Measurements from ENCODE around the gene LYPD8.

DNA sequence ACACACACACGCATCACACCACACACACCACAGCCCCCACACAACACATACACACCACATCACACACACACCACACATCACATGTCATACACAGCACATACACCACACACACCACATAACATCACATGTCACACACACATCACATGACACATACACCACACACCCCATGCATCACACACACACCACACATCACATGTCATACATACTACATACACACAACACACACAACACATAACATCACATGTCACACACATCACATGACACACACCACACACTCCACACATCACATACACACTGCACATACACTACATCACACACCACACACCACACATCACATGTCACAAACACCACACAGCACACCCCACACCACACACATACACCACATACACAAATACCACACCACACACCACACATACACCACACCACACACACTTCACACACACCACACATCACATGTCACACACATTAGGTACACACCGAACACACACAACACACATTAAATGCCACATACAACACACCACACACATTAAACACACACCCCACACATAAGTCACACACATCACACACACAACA, 1.8 kb downstream of the LYPD8 start:
- TF ChIP-seq, protein P1, sequence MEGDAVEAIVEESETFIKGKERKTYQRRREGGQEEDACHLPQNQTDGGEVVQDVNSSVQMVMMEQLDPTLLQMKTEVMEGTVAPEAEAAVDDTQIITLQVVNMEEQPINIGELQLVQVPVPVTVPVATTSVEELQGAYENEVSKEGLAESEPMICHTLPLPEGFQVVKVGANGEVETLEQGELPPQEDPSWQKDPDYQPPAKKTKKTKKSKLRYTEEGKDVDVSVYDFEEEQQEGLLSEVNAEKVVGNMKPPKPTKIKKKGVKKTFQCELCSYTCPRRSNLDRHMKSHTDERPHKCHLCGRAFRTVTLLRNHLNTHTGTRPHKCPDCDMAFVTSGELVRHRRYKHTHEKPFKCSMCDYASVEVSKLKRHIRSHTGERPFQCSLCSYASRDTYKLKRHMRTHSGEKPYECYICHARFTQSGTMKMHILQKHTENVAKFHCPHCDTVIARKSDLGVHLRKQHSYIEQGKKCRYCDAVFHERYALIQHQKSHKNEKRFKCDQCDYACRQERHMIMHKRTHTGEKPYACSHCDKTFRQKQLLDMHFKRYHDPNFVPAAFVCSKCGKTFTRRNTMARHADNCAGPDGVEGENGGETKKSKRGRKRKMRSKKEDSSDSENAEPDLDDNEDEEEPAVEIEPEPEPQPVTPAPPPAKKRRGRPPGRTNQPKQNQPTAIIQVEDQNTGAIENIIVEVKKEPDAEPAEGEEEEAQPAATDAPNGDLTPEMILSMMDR (IDR thresholded peaks at IDR 0.05) = no peak
- TF ChIP-seq POLR2A (IDR thresholded peaks at IDR 0.05) = no peak
